ENCODE data around the gene SERGEF.

The SERGEF gene

GRCh38 chr11:17744151-17744940 is 268.5 kb downstream of the SERGEF start:
- no peak for FAIRE-seq

GRCh38 chr11:17743808-17744119 is 269.1 kb downstream of the SERGEF start:
- no peak for FAIRE-seq

- no peak for FAIRE-seq
Observed at GRCh38 chr11:17743026-17743807, 269.6 kb downstream of the SERGEF start.

- no peak for FAIRE-seq
Observed at GRCh38 chr11:17742019-17742418, 270.8 kb downstream of the SERGEF start.

- no peak for FAIRE-seq
Observed at GRCh38 chr11:17741487-17741886, 271.4 kb downstream of the SERGEF start.

- no peak for FAIRE-seq
Observed at GRCh38 chr11:17740649-17741235, 272.1 kb downstream of the SERGEF start.

- FAIRE-seq, result no peak
Observed at GRCh38 chr11:17739945-17740338, 272.9 kb downstream of the SERGEF start.

GRCh38 chr11:17738151-17738973 is 274.5 kb downstream of the SERGEF start:
- FAIRE-seq, result no peak
